Thyroid gland (tissue), 4 donors: Measurements from ENCODE around the gene MIEF2. TPM values are rescaled to one million over a fixed set of nuclear protein-coding genes. Genes with fewer than 3 reads are reported as not detected.
"Not testable (repeated sequence)": the region's sequence is repeated elsewhere in the genome, so short reads cannot be mapped to it uniquely, and the experiment has no call there.

Experiments used
- DNase-seq, 2 donors: peaks; one replicate each; pipeline ENCODE4 v3.0.0-alpha.2; 2019
- H3K27ac ChIP-seq, 3 donors: fragments of 200-600 bp; sonication (generic); 1 replicate in 2 of 3; 2 replicates in 1 of 3; pipeline ENCODE4 v1.5.1; 2016 to 2019; ENCODE audit warnings: mild to moderate bottlenecking in 1 of 3, moderate library complexity in 1 of 3
- H3K27me3 ChIP-seq: fragments of 200-600 bp; sonication (generic); one replicate; pipeline ENCODE4 v1.5.1; 2019
- H3K36me3 ChIP-seq, 2 donors: fragments of 200-600 bp; sonication (generic); one replicate each; pipeline ENCODE4 v1.5.1; 2016 to 2019
- H3K4me1 ChIP-seq, 2 donors: fragments of 200-600 bp; sonication (generic); one replicate each; pipeline ENCODE4 v1.5.1; 2017 to 2019
- H3K4me3 ChIP-seq, 3 donors: fragments of 200-600 bp; sonication (generic); replicated peaks in 1 of 3; 1 replicate in 2 of 3; 2 replicates in 1 of 3; pipeline ENCODE4 v1.5.1; 2016; ENCODE audit warnings: mild to moderate bottlenecking in 1 of 3
- H3K9me3 ChIP-seq: fragments of 200-600 bp; sonication (generic); one replicate; pipeline ENCODE4 v1.5.1; 2017
- CTCF ChIP-seq, 6 experiments: fragments of 200-600 bp in 3 of 6; fragments of 450-650 bp in 3 of 6; sonication (generic) in 3 of 6; IDR thresholded peaks; one replicate each; pipeline ENCODE4 v1.5.1; 2016 to 2019; ENCODE audit warnings: antibody characterized with exemption in 6 of 6, mild to moderate bottlenecking in 2 of 6, inconsistent platforms in 1 of 6, moderate library complexity in 1 of 6
- POLR2A ChIP-seq, 2 donors: fragments of 450-650 bp; IDR thresholded peaks; one replicate each; pipeline ENCODE4 v1.6.1; 2017; ENCODE audit warnings: antibody characterized with exemption in 2 of 2, mild to moderate bottlenecking in 2 of 2, moderate library complexity in 1 of 2
- WGBS, 2 donors: methylation state at CpG; one replicate each; pipeline ENCODE4 v1.1.5; 2017; 5-methylcytosine and 5-hydroxymethylcytosine counted together
- intact Hi-C: fragments of 100-400 bp; cut with DNase I; formaldehyde crosslinking; loops from one replicate; pipeline ENCODE4 v1.15.1; 2023
- total RNA-seq, 4 donors: library from RNA; depleted of rRNA; stranded (reverse); fragments of >200 nt; gene quantifications; one replicate each; pipeline ENCODE4 v1.2.3, GENCODE V29; 2016

MIEF2 gene
- 10 to 100 TPM; 25.7 to 47.0 (median 34.9) TPM for total RNA-seq

- DNase-seq = peak; percentile 98
- Histone ChIP-seq H3K4me1 (peaks cover 38 to 50% of the 10 kb centered on the region in 2 donors), H3K27ac (peak within 1 kb of the TSS; percentile 92 to 99 (median 96)), H3K36me3 (peaks cover 31 to 32% of the 10 kb centered on the region in 2 donors), H3K4me3 (peak within 1 kb of the TSS; percentile 44 to 89 (median 67)), H3K27me3 (no peaks in the 10 kb centered on the region), H3K9me3 (no peaks in the 10 kb centered on the region)
- intact Hi-C loops = no loop called here
- TF ChIP-seq CTCF (IDR thresholded peaks at IDR 0.05) (peak in 1 of 6 experiments; percentile 13), POLR2A (IDR thresholded peaks at IDR 0.05) (peak in 1 of 2 donors; percentile 81)
- 1% methylated on average over 31 of the region's 72 CpGs; no CpG with 5 or more reads in 1 of the 2 donors for WGBS, 2 donors
Measured at GRCh38 chr17:18260332-18261145, at the start of gene MIEF2. MIEF2 (plus strand) TSS chr17:18260662; CDS start chr17:18262721, 2,059 bp downstream.

DNA sequence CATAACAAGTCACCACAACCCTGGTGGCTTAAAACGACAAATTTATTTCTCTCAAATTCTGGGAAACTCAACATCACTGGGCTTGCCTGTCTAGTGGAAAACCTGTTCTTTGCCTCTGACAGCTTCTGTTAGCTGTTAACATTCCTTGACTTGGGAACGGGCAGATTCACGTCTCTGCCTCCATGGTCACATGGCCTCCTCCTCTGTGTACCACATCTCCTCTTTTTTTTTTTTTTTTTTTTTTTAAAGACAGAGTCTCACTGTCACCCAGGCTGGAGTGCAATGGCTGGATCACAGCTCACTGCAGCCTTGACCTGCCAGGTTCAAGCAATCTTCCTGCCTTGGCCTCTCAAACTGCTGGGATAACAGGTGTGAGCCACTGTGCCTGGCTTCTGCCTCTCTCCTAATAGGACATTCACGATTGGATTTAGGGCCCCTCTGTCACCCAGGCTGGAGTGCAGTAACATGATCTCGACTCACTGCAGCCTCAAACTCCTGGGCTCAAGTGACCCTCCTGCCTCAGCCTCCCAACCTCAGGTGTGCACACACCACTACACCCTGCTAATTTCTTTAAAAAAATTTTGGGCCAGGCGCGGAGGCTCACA is 46.7 kb upstream of the MIEF2 start:
- H3K27me3 ChIP-seq = no peaks in the 10 kb centered on the region
- no peaks in the 10 kb centered on the region for H3K9me3 ChIP-seq
- H3K4me3 ChIP-seq = no peak overlapping the region
- TF ChIP-seq CTCF (IDR thresholded peaks at IDR 0.05) (no peak), POLR2A (IDR thresholded peaks at IDR 0.05) (no peak)
- peaks cover 0 to 3% of the 10 kb centered on the region in 2 donors for H3K4me1 ChIP-seq
- no peak for DNase-seq
- H3K27ac ChIP-seq = no peak overlapping the region
- intact Hi-C loops = loop anchor here (10.0 kb wide), 1 partner anchor 69 kb away; no protein-coding TSS in a partner anchor
- 77 to 79% methylated on average over 7 of the region's 7 CpGs for whole genome bisulfite sequencing, 2 donors
- peaks cover 24 to 25% of the 10 kb centered on the region in 2 donors for H3K36me3 ChIP-seq

DNA sequence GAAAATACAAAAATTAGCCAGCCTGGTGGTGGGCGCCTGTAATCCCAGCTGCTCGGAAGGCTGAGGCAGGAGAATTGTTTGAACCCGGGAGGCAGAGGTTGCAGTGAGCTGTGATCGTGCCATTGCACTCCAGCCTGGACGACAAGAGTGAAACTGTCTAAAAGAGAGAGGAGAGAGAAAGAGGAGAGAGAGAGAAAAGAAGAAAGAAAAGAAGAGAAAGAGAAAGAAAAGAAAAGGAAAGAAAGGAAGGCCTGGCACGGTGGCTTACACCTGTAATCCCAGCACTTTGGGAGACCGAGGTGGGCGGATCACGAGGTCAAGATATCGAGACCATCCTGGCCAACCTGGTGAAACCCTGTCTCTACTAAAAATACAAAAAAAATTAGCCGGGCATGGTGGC is 43.6 kb upstream of the MIEF2 start:
- DNase-seq, H3K9me3 ChIP-seq, H3K36me3 ChIP-seq, H3K27ac ChIP-seq, H3K4me3 ChIP-seq, H3K27me3 ChIP-seq, H3K4me1 ChIP-seq: not testable (repeated sequence)
- 83 to 84% methylated on average over 11 of the region's 11 CpGs for WGBS, 2 donors
- intact Hi-C loops = loop anchor here (10.0 kb wide), 1 partner anchor 72 kb away; no protein-coding TSS in a partner anchor

GRCh38 chr17:18217412-18218015 is 42.9 kb upstream of the MIEF2 start:
- intact Hi-C loops = loop anchor here (10.0 kb wide), 1 partner anchor 73 kb away; no protein-coding TSS in a partner anchor
- peaks cover 0 to 9% of the 10 kb centered on the region in 2 donors for H3K4me1 ChIP-seq
- TF ChIP-seq CTCF (IDR thresholded peaks at IDR 0.05) (peak; percentile 73 to 94 (median 86)), POLR2A (IDR thresholded peaks at IDR 0.05) (no peak)
- H3K36me3 ChIP-seq = no peaks in the 10 kb centered on the region
- H3K9me3 ChIP-seq = no peaks in the 10 kb centered on the region
- peak; percentile 77 for DNase-seq
- H3K27ac ChIP-seq = no peak overlapping the region
- H3K27me3 ChIP-seq = no peaks in the 10 kb centered on the region
- no peak overlapping the region for H3K4me3 ChIP-seq
- WGBS, 2 donors = 11 to 13% methylated on average over 6 of the region's 6 CpGs

- Histone ChIP-seq H3K27me3 (no peaks in the 10 kb centered on the region), H3K27ac (no peak overlapping the region), H3K9me3 (no peaks in the 10 kb centered on the region), H3K36me3 (no peaks in the 10 kb centered on the region), H3K4me1 (peaks cover 0 to 9% of the 10 kb centered on the region in 2 donors), H3K4me3 (no peak overlapping the region)
- 41% methylated on average over 4 of the region's 4 CpGs for WGBS, 2 donors
- TF ChIP-seq CTCF (IDR thresholded peaks at IDR 0.05) = no peak
- TF ChIP-seq POLR2A (IDR thresholded peaks at IDR 0.05) = no peak
- intact Hi-C loops = loop anchor here (10.0 kb wide), 1 partner anchor 74 kb away; no protein-coding TSS in a partner anchor
- peak; percentile 22 to 44 for DNase-seq
Measured at GRCh38 chr17:18218756-18219415, 41.6 kb upstream of the MIEF2 start.
